Ishikawa (cell line): ENCODE data around the gene CRMP1.

Experiments used
- CEBPB ChIP-seq: IDR thresholded peaks from 2 replicates; pipeline ENCODE4 v1.6.1; 2012
- CREB1 ChIP-seq: IDR thresholded peaks from 2 replicates; pipeline ENCODE4 v1.6.1; 2012; ENCODE audit warnings: low read depth
- EGR1 ChIP-seq: IDR thresholded peaks from 2 replicates; pipeline ENCODE4 v1.6.1; 2012
- EP300 ChIP-seq: IDR thresholded peaks from 2 replicates; pipeline ENCODE4 v1.6.1; 2012; ENCODE audit warnings: borderline replicate concordance
- FOXM1 ChIP-seq: IDR thresholded peaks from 2 replicates; pipeline ENCODE4 v1.6.1; 2012; ENCODE audit warnings: low read depth, borderline replicate concordance
- NFIC ChIP-seq: IDR thresholded peaks from 2 replicates; pipeline ENCODE4 v1.6.1; 2012
- RAD21 ChIP-seq: IDR thresholded peaks from 2 replicates; pipeline ENCODE4 v1.6.1; 2012; ENCODE audit warnings: low read depth
- TAF1 ChIP-seq: IDR thresholded peaks from 2 replicates; pipeline ENCODE4 v1.6.1; 2012; ENCODE audit warnings: low read depth, mild to moderate bottlenecking
- TCF12 ChIP-seq: IDR thresholded peaks from 2 replicates; pipeline ENCODE4 v1.6.1; 2012; ENCODE audit warnings: low read depth
- TEAD4 ChIP-seq: IDR thresholded peaks from 2 replicates; pipeline ENCODE4 v1.6.1; 2012
- USF1 ChIP-seq: IDR thresholded peaks from 2 replicates; pipeline ENCODE4 v1.6.1; 2012
- YY1 ChIP-seq: IDR thresholded peaks from 2 replicates; pipeline ENCODE4 v1.6.1; 2012; ENCODE audit warnings: low read depth
- TF ChIP-seq, protein P1 (sequence below): IDR thresholded peaks from 2 replicates; pipeline ENCODE4 v1.6.1; 2012; ENCODE audit warnings: low read depth, mild to moderate bottlenecking
- TF ChIP-seq, protein P2 (sequence below): IDR thresholded peaks from 2 replicates; pipeline ENCODE4 v1.6.1; 2012

DNA sequence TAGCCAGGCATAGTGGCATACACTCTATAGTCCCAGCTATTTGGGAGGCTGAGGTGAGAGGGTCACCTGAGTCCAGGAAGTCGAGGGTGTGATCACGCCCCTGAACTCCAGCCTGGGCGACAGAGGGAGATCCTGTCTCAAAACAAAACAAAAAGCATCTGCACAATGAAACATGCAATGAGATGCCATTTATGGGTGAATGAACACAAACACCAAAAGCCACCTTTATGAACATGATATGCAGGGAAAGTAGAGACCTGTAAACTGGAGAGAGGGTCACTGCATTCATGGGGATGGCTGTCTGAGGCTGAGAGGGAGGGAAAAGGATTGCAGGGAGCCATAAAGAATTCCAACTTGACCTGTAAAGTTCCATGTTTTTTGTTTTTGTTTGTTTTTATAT is 111.2 kb downstream of the CRMP1 start:
- TF ChIP-seq TCF12, result no peak
- TF ChIP-seq TAF1, result no peak
- no peak for TF ChIP-seq USF1
- TF ChIP-seq RAD21, result no peak
- TF ChIP-seq CREB1, result no peak
- TF ChIP-seq, protein P1, sequence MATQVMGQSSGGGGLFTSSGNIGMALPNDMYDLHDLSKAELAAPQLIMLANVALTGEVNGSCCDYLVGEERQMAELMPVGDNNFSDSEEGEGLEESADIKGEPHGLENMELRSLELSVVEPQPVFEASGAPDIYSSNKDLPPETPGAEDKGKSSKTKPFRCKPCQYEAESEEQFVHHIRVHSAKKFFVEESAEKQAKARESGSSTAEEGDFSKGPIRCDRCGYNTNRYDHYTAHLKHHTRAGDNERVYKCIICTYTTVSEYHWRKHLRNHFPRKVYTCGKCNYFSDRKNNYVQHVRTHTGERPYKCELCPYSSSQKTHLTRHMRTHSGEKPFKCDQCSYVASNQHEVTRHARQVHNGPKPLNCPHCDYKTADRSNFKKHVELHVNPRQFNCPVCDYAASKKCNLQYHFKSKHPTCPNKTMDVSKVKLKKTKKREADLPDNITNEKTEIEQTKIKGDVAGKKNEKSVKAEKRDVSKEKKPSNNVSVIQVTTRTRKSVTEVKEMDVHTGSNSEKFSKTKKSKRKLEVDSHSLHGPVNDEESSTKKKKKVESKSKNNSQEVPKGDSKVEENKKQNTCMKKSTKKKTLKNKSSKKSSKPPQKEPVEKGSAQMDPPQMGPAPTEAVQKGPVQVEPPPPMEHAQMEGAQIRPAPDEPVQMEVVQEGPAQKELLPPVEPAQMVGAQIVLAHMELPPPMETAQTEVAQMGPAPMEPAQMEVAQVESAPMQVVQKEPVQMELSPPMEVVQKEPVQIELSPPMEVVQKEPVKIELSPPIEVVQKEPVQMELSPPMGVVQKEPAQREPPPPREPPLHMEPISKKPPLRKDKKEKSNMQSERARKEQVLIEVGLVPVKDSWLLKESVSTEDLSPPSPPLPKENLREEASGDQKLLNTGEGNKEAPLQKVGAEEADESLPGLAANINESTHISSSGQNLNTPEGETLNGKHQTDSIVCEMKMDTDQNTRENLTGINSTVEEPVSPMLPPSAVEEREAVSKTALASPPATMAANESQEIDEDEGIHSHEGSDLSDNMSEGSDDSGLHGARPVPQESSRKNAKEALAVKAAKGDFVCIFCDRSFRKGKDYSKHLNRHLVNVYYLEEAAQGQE, result no peak
- no peak for TF ChIP-seq CEBPB
- no peak for TF ChIP-seq FOXM1
- no peak for TF ChIP-seq EGR1
- no peak for TF ChIP-seq NFIC
- no peak for TF ChIP-seq YY1
- TF ChIP-seq, protein P2, sequence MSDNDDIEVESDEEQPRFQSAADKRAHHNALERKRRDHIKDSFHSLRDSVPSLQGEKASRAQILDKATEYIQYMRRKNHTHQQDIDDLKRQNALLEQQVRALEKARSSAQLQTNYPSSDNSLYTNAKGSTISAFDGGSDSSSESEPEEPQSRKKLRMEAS, result no peak
- no peak for TF ChIP-seq EP300
- TF ChIP-seq TEAD4, result no peak
